DND-41 (cell line): ENCODE measurements around the gene CYTH3.

Experiments used
- ATAC-seq: fragments of 200-7000 bp; cut with Tn5 transposase; 3 replicates; pipeline ENCODE4 v1.9.1; 2021; ENCODE audit warnings: low read depth; ENCODE audit not compliant: insufficient read depth
- DNase-seq: peaks from one replicate; pipeline ENCODE4 v3.0.0-alpha.2; 2020
- H2AFZ ChIP-seq: 2 replicates; pipeline ENCODE4 v1.6.0; 2012; ENCODE audit warnings: low read depth, low read length
- H3K27ac ChIP-seq: 2 replicates; pipeline ENCODE4 v1.5.1; 2012; ENCODE audit warnings: low read length, inconsistent platforms
- H3K27me3 ChIP-seq: fragments of 200-600 bp; sonication (generic); 2 replicates; pipeline ENCODE4 v1.6.0; 2012; ENCODE audit warnings: low read length, mild to moderate bottlenecking, inconsistent platforms; ENCODE audit not compliant: insufficient read depth, poor library complexity
- H3K36me3 ChIP-seq: 2 replicates; pipeline ENCODE4 v1.5.1; 2012; ENCODE audit warnings: low read length, inconsistent platforms; ENCODE audit not compliant: insufficient read depth
- H3K4me1 ChIP-seq: 2 replicates; pipeline ENCODE4 v1.5.1; 2012; ENCODE audit warnings: mild to moderate bottlenecking, low read length; ENCODE audit not compliant: insufficient read depth
- H3K4me2 ChIP-seq: 2 replicates; pipeline ENCODE4 v1.6.0; 2012; ENCODE audit warnings: mild to moderate bottlenecking, moderate library complexity, low read length, inconsistent platforms; ENCODE audit not compliant: insufficient read depth
- H3K4me3 ChIP-seq, 2 experiments: fragments of 200-600 bp in 1 of 2; shearing (Covaris generic) in 1 of 2; 2 replicates each; pipeline ENCODE4 v1.5.1; 2012 to 2016; ENCODE audit warnings: inconsistent platforms in 2 of 2, low read length in 2 of 2, mild to moderate bottlenecking in 2 of 2, low read depth in 1 of 2, moderate library complexity in 1 of 2
- H3K79me2 ChIP-seq: 2 replicates; pipeline ENCODE4 v1.6.0; 2012; ENCODE audit warnings: low read length, inconsistent platforms; ENCODE audit not compliant: insufficient read depth
- H3K9ac ChIP-seq: 2 replicates; pipeline ENCODE4 v1.6.0; 2012; ENCODE audit warnings: low read depth, mild to moderate bottlenecking, inconsistent platforms, low read length, moderate library complexity
- H3K9me3 ChIP-seq: 2 replicates; pipeline ENCODE4 v1.5.1; 2012; ENCODE audit warnings: low read length, moderate library complexity, mild to moderate bottlenecking, inconsistent platforms; ENCODE audit not compliant: insufficient read depth, severe bottlenecking
- H4K20me1 ChIP-seq: 2 replicates; pipeline ENCODE4 v1.6.0; 2012; ENCODE audit warnings: low read length; ENCODE audit not compliant: insufficient read depth
- EZH2 ChIP-seq: IDR thresholded peaks from 3 replicates; pipeline ENCODE4 v1.6.1; 2012; ENCODE audit warnings: borderline replicate concordance, low read depth, mild to moderate bottlenecking, moderate library complexity, low read length, inconsistent platforms; ENCODE audit not compliant: severe bottlenecking
- TF ChIP-seq, protein P1 (sequence below): IDR thresholded peaks from 2 replicates; pipeline ENCODE4 v1.5.1; 2012; ENCODE audit warnings: borderline replicate concordance, low read length, moderate library complexity, mild to moderate bottlenecking; ENCODE audit not compliant: poor library complexity, severe bottlenecking; ENCODE audit errors: extremely low read depth

Gene CYTH3

DNA sequence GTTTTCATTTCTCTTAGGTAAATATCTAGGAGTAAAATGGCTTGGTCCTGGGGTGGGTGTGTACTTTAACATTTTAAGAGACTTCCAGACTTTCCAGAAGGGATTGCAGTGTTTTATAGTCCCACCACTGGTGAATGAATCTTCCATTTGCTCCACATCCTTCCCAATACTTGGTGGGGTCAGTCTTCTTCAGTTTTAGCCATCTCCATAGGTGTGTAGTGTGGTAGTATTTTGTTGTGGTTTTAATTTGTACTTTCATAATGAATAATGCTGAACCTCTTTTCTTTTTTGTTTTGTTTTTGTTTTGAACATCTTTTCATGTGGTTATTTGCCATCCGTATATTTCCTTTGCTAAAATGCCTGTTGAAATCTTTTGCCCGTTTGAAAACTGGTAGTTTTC, 154.9 kb downstream of the CYTH3 start:
- 0 out of 2 replicates have a peak, but pooled peaks cover 3% of the 10 kb centered on the region for H4K20me1 ChIP-seq
- peaks cover 97% of the 10 kb centered on the region for H3K36me3 ChIP-seq
- DNase-seq: no peak
- H3K4me1 ChIP-seq: no peaks in the 10 kb centered on the region
- no peak overlapping the region for H3K4me2 ChIP-seq
- H2AFZ ChIP-seq: no peak overlapping the region
- H3K4me3 ChIP-seq: no peak overlapping the region
- no peak overlapping the region for H3K9ac ChIP-seq
- H3K9me3 ChIP-seq: no peaks in the 10 kb centered on the region
- peaks cover 62% of the 10 kb centered on the region for H3K79me2 ChIP-seq
- H3K27me3 ChIP-seq: no peaks in the 10 kb centered on the region
- no peak overlapping the region for H3K27ac ChIP-seq
- no peak for TF ChIP-seq EZH2
- TF ChIP-seq, protein P1, sequence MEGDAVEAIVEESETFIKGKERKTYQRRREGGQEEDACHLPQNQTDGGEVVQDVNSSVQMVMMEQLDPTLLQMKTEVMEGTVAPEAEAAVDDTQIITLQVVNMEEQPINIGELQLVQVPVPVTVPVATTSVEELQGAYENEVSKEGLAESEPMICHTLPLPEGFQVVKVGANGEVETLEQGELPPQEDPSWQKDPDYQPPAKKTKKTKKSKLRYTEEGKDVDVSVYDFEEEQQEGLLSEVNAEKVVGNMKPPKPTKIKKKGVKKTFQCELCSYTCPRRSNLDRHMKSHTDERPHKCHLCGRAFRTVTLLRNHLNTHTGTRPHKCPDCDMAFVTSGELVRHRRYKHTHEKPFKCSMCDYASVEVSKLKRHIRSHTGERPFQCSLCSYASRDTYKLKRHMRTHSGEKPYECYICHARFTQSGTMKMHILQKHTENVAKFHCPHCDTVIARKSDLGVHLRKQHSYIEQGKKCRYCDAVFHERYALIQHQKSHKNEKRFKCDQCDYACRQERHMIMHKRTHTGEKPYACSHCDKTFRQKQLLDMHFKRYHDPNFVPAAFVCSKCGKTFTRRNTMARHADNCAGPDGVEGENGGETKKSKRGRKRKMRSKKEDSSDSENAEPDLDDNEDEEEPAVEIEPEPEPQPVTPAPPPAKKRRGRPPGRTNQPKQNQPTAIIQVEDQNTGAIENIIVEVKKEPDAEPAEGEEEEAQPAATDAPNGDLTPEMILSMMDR: no peak
- ATAC-seq: no peak

DNA sequence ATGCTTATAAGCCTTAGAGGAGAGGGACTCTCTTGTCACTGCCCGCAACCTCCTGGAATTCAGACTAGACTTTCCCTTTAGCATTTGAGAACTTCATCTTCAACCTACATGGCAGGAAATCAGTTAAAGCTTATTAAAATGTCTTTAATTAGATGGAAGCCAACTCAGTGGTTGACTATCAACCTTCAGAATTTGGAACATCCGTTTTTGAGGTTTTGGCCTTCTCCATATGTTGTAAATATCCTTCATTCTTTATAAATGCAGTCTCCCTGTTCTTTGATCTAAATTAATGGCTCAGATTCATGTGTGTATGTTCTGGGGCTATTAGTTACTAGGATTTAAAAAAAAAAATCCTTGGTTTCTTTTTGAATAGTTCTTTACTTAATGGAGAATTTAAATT, 156.2 kb downstream of the CYTH3 start:
- Histone ChIP-seq H3K9ac (no peak overlapping the region), H3K36me3 (peaks cover 97% of the 10 kb centered on the region), H3K79me2 (peaks cover 62% of the 10 kb centered on the region), H3K4me2 (no peak overlapping the region), H3K4me1 (no peaks in the 10 kb centered on the region), H2AFZ (no peak overlapping the region), H4K20me1 (peaks cover 3% of the 10 kb centered on the region; the same call in 1 of the 2 replicates), H3K4me3 (no peak overlapping the region), H3K27me3 (no peaks in the 10 kb centered on the region), H3K9me3 (no peaks in the 10 kb centered on the region), H3K27ac (no peak overlapping the region)
- no peak for DNase-seq
- ATAC-seq: no peak
- TF ChIP-seq, protein P1: no peak
- TF ChIP-seq EZH2: no peak
